OCI-M2 (cell line): ENCODE data around the gene GATA3.

ENCODE experiments used
- DNase-seq: peaks from one replicate; lab custom pipeline; 2025; ENCODE audit not compliant: unreplicated experiment; lab: John Stamatoyannopoulos, UW

The GATA3 gene

DNA sequence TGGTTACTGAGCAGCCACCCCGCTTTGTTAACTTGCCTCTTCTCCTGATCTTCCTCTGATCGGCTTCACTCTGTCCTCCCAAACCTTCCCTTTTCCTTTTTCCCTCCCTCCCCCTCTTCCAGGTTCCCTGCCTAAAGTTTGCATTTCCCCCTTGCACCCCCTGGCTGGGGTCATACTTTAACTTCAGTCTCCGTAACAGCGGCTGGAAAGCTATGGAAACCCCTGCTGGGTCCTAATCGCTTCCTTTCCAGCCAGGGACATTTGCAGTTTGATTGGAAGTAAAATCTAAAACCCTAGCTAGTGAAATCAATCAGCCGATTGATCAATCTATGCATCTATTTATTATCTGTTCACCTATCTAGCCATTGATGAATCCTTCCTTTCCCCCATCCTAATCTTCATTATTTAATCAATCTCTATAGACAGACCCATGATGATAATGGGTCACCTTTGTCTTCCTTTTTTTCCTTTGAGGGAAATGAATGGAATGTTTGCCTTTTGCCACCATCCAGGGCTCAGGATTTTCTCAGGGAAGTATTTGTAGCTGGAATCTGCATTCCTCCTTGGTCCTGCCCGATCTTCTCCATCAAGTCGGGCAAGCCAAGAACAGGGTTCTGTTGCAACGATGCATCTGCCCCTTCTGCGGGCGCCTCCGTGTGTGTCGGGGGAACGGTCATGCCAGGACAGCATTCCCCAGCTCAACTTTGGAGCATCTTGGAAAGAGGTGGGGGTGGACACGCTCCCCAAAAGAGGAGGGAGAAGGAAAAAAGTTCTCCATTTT is 8.8 kb downstream of the GATA3 start:
- no peak for DNase-seq

DNA sequence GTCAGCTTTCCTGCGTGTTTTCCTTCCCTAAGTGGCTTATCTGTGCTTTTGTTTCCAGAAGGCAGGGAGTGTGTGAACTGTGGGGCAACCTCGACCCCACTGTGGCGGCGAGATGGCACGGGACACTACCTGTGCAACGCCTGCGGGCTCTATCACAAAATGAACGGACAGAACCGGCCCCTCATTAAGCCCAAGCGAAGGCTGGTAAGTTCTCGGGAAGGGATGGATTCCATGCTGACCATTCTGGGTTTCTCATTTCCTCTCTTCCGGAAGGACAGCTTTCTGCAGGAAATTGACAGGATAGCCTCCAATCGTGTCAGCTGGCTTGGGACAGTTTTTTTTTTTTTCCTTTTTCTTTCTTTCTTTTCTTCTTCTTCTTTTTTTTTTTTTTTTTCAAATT is 9.4 kb downstream of the GATA3 start:
- no peak for DNase-seq

DNA sequence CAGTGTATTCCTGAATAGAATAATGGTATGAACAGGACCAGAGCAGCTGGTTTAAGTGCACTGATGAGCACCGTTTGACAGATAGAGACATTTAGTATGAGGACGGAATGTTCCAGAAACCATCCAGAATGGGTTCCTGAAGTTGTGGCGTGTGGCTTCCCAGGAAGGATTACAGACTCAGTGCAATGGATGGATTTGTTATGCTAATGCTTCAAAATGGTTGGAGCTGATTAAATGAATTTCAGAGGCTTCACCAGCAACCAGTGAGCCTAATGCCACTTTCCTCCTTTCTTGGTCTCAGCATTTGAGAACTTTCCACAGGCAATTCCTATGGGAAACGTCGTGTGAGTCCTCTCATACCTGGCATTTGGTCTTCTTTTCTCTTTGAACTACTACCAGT is 9.9 kb downstream of the GATA3 start:
- no peak for DNase-seq

DNA sequence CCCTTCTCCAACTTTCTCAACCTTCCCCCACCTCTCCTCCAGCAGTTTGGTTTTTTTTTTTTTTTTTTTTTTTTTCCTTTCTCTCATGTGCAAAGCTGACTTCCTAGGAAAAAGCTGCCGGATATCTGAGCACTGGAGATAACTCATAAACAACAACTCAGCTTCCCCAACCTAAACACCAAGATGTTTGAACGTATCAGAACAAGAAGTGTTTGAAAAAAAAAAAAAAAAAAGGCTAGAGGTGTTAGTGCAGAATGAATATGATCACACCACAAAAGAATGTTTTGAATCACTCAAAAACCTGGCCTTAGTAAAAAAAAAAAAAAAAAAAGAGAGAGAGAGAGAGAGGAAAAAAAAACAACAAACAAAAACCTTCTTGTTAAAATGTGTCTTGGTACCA is 11.2 kb downstream of the GATA3 start:
- no peak for DNase-seq

DNA sequence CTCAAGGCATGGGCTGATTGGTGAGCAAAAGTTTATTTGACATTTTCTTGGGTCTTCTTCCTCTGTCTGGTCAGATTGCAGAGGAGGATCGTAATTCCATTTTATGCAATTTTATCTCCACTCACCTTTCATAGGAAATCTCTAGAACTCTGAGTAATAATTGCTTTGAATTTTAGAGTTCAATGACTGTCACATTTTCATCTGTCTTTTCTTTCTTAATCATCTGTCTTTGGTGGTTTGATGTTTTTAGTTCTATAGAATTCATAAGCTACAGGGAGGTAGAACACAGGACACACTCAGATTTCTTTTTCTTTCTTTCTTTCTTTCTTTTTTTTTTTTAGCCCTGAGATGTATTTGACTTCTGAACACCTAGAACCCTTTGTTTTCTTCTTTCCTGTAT is 11.6 kb downstream of the GATA3 start:
- no peak for DNase-seq

DNA sequence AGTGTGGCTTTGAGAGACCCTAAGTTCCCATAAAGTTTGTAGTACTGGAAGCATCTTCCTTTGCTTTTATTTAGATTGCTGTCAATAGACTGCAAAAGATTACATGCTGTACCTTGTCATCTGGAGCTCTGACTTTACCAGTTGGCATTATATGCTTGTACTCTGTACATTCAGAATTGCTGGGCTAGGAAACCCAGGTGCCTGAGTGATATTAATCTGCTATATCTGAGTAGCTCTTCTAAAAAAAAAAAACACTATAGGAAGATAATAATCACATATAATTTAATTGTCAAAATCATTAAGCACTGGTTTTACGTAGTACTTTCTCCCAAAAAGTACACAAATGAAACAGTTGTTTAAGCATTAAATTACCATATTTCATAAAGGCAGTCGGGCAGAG is 12.3 kb downstream of the GATA3 start:
- no peak for DNase-seq

DNA sequence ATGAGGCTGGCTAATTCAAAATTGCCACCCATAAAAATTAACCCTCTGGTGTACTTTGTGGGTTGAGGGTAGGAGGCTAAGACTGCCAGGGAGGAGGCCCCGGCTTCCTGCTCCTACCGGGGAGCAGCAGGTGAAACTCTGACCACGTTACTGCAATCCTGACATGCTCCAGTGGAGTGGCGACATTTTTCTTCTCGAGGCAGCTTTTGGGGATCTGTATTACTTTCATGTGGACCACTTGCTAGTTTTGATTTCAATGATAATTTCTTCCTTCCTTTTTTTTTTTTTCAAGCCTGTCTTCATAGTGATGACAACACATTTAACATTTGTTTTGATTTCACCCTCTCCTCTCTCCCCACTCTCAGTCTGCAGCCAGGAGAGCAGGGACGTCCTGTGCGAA is 14.6 kb downstream of the GATA3 start:
- no peak for DNase-seq

DNA sequence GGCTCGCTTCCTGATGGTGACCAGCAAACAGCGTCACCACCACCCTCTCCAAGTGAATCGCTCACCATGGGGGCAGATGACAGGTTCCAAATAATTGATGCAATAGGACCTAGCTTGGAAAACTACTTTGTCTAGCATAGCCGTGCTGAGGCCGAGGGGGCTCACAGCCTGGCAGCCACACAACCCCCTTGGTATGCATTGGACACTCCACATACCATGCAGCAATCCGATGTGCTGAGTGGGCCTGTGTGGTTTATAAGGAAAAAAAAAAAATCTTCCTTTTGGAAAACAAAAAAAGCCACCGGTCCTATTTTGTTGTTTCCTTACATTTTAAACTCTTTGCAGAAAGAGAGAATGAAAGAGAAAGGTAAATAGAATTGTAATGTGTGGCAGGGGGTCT is 15.1 kb downstream of the GATA3 start:
- DNase-seq, result no peak

DNA sequence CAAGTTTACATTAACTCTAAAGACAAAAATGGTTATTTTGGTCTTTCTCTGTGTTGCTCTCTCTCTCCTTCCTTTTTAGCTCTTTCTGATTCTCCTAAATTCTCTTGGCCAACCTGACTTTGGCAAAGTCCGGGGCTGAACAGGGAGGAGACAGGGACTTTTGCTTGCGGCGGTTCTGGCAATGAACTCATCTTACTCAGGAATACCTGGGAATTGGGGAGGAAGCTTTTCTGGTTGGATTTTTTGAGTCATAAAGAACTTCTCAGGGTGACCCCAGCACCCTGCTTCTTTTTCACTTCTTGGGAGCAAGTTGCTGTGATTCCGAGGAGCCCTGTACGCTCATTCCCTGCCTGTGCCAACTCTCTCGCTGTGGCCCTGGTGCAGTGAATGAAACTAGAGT is 16.0 kb downstream of the GATA3 start:
- no peak for DNase-seq

DNA sequence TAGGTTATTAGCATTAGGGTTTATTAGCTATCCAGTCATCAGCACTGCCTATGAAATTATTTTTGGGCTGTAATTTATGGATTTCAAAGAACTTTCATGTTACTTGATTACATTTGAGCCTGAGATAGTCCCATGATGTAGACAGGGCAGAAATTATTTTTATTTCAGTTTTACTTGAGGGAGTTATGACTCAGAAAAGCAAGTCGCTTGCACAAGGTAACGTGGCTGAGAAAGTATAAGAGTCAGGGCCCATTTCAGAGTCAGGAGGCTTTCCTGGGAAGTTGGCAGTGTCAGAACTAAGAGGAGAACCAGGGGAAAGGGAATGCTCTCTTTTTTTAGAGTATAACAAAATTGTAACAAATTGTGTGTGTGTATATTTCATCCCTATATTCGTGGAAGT is 16.5 kb downstream of the GATA3 start:
- DNase-seq, result no peak

DNA sequence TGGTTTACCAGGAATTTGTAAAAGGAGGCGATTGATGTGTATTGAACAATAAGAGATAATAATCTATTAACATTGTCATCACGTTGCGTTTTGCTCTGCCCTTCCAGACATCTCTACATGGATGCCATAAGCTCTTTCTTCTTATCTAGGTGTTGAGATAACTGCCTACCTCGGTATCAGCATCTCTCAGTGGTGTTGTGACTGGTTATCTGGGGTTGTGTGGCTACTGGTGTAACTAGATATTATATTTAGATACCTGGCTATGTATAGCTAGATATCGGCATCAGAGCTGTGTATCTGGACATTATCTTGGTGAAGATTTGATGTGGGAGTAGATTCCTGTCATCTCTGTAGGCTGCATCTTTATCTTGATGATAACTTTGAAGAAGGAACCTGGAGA is 17.2 kb downstream of the GATA3 start:
- no peak for DNase-seq

DNA sequence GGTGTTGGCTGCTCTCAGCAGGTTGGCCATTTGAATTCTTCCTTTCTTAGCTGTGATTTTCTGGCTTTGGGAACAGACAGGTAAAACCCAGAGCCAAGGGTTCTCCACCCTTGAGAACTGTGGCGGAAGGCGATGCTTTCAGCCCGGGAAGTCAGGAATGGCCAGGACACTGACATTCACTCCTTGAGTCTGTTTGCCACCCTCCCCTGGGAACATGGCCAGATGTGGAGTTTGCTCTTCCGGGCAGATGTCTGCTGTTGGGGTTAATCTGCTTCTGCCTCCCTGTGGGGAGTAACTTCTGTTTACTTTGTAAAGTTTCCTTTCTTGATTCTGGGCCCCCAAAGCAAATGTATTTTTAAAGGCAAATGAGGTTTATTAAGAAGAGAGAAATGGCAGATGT is 17.7 kb downstream of the GATA3 start:
- no peak for DNase-seq

DNA sequence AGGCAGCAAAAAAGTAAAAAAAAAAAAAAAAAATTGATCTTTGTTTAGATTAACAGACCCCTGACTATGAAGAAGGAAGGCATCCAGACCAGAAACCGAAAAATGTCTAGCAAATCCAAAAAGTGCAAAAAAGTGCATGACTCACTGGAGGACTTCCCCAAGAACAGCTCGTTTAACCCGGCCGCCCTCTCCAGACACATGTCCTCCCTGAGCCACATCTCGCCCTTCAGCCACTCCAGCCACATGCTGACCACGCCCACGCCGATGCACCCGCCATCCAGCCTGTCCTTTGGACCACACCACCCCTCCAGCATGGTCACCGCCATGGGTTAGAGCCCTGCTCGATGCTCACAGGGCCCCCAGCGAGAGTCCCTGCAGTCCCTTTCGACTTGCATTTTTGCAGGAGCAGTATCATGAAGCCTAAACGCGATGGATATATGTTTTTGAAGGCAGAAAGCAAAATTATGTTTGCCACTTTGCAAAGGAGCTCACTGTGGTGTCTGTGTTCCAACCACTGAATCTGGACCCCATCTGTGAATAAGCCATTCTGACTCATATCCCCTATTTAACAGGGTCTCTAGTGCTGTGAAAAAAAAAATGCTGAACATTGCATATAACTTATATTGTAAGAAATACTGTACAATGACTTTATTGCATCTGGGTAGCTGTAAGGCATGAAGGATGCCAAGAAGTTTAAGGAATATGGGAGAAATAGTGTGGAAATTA is 19.4 kb downstream of the GATA3 start:
- DNase-seq, result no peak

DNA sequence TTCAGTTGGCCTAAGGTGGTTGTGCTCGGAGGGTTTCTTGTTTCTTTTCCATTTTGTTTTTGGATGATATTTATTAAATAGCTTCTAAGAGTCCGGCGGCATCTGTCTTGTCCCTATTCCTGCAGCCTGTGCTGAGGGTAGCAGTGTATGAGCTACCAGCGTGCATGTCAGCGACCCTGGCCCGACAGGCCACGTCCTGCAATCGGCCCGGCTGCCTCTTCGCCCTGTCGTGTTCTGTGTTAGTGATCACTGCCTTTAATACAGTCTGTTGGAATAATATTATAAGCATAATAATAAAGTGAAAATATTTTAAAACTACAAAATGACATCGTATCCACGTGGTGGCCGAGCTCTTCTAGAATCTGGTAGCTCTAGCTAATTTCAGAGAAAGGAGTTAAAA is 20.4 kb downstream of the GATA3 start:
- no peak for DNase-seq

DNA sequence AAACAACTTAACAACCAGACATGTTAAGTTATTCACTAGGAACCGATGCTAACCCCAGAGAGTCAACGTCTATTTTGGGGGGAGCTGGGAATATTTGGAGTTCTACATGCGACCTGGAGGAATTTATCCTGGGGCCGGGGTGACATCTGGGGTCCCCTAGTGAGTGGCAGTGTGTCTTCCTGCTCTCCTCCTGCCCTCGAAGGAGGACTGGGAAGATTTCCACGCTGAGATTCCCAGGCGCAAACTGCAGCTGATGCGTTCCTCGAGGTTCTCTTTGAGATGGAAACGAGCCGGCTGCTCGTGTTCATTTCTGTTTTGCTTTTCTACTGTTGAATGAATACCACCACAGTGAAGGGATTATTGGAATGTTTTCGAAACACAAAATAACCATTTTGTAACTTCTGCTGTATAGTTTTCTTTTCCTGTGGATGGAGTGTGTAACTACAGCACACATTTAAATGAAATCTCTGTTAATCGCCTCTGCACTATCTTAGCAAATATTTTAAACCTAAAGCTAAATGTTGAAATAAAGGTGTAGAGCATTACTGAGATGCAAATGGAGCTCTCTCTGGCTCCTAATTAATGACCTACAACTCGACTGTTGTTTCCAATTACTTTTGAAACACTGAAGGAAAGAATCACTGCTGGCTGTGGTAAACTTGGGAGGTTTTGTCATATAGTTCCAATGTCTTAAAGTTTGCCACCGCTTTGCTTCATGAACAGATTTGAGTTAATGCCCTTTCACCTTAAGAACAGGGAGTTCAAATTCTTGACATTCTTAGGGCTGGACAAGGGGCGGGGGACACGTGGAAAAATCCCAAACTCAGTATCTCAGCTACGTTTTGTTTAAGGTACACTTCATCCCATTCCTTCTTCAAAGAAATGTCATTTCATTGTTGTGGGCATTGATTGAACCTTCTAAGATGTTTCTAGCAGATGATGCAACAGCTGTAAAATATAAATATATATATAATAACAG is 21.1 kb downstream of the GATA3 start:
- DNase-seq, result no peak

DNA sequence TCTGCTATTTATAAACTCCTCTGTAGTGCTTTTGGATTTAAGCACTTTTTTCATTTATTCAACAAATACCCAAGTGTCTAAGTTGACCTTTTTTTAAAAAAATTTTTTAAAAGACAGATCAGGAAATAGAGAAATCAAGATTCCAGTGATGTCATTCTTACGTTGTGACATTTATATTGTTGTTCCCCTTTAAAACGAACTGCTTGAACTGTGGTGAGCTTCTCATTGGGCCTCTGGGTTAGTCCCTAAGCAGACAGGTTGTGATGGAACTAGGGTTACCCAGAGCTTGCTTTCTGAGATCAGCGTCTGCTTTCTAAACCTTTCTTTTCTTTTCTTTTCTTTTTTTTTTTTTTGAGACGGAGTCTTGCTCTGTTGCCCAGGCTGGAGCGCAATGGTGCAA is 22.4 kb downstream of the GATA3 start:
- DNase-seq, result no peak

DNA sequence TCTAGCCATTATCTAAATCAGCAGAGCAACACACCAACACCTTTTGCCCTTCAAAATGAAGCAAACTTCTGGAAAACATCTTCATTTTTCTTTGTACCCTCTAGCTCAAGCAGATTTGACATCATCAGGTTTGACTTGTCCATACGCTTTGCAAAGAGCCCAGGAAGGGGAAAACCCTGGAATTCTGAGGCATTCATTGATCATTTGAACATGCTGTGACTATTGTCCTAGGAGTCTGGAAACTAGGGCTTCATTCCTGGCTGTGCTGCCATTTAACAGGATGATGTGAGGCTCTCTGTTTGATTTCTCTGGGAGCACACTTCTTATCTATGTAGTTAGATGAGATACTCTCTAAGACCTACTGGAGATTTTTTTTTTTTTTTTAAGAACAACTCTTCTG is 23.5 kb downstream of the GATA3 start:
- no peak for DNase-seq

DNA sequence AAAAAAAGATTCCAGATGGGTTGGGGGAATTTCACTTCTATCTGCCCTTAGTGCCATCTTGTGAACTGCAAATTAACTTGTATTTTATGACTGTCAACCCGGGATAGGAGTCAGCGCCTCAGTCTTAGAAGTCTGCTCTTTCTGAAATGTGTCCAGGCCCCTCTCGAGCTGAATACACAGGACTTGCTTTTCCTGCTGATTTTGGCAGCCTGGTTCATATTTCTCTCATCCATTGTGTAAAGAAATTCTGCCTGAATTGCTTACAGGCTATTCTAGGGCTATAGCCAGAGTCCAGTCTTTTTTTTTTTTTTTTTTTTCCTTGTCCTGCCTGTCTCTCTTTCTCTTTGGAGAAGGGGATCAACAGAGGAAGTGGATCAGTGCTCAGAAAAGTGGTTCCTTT is 24.6 kb downstream of the GATA3 start:
- DNase-seq, result no peak

DNA sequence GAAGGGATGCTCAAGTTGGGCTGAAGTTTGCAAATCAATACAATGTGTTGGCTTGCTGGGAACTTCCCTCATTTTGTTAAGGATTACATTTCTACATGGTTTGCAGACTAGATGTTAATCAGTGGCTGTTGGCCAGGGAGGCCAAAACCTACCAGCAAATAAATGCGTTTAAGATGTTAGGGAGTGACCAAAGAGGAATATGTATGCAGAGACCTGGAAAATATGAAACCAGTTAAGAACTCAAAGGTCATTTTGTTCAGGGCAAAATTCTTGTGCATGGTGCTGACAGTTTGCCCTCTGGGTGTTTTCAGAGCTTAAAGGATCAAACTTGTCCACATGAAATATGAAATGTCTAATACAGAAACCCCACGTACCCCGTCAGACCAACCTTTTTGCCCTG is 30.3 kb downstream of the GATA3 start:
- no peak for DNase-seq

DNA sequence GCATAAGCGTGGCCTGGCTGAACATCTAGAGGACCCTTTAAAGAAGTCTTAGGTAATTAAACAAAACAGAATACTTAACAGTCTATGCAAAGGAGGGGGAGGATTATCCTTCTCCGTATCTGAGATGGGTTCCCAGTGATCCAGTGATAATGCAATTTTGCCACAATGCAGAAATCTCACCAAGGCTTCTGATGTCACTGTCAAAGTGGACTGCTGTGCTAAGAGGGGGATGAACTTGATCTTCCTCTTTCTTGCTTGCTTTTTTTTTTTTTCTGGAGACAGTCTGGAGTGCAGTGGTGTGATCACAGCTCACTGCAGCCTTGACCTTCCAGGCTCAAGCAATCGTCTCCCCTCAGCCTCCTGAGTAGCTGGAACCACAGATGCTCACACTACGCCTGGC is 30.8 kb downstream of the GATA3 start:
- DNase-seq, result no peak

DNA sequence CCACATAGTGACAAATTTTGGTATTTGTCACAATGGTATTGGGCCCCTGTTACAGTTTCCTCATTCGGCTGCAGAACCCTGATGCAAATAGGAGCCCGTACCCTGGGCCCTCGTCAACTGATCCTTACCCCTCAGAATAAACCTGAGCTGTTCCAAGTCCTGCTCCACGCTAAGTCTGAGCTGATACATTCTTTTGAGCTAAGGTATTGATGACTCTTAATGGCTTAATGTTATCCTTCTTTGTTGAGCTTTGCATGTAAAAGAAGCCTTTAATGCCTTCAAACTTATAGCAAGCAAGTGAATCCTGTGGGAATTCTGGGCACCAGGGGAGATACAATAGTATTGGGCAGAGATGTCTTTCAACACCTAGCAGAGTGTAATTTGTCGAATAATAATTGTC is 31.8 kb downstream of the GATA3 start:
- no peak for DNase-seq

DNA sequence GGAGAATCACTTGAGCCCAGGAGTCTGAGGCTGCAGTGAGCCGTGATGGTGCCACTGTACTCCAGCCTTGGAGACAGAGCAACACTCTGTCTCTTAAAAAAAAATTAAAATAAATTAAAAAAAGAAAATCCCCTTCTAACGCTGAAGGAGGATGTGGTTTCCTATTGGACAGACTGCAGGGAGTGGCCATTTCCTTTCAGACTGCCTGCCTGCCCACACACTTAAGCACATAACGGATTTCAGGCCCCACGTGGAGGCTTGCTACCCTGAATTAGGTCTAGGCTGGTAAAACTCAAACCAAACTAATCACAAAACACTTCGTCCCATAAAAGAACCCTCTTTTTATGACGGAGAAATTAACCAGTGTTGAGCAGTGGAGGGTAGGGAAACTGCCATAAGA is 34.0 kb downstream of the GATA3 start:
- DNase-seq, result no peak
